GM18858 (cell line): ENCODE data around the gene FAM110C.
"Not testable (repeated sequence)": the region's sequence is repeated elsewhere in the genome, so short reads cannot be mapped to it uniquely, and the experiment has no call there.

Source experiments
- ATAC-seq: cut with Tn5 transposase; IDR thresholded peaks from one replicate; pipeline ENCODE4 v1.9.1; 2021; ENCODE audit not compliant: unreplicated experiment

FAM110C gene

GRCh38 chr2:44748-45341 is 1.5 kb downstream of the FAM110C start:
- no peak for ATAC-seq

- ATAC-seq: no peak
Measured at GRCh38 chr2:42788-43187, 3.5 kb downstream of the FAM110C start.

GRCh38 chr2:40465-40864 is 5.8 kb downstream of the FAM110C start:
- ATAC-seq: no peak

GRCh38 chr2:38155-38554 is 8.2 kb downstream of the FAM110C start:
- no peak for ATAC-seq

- ATAC-seq: no peak
Measured at GRCh38 chr2:36318-36717, 10.0 kb downstream of the FAM110C start.

GRCh38 chr2:35852-36251 is 10.5 kb downstream of the FAM110C start:
- no peak for ATAC-seq

- ATAC-seq: no peak
Measured at GRCh38 chr2:33620-34019, 12.7 kb downstream of the FAM110C start.

GRCh38 chr2:32068-32467 is 14.2 kb downstream of the FAM110C start:
- no peak for ATAC-seq

- ATAC-seq: no peak
Measured at GRCh38 chr2:29253-29652, 17.1 kb downstream of the FAM110C start.

- no peak for ATAC-seq
Measured at GRCh38 chr2:28406-28975, 17.8 kb downstream of the FAM110C start.

GRCh38 chr2:26891-27290 is 19.4 kb downstream of the FAM110C start:
- no peak for ATAC-seq

GRCh38 chr2:25543-25942 is 20.8 kb downstream of the FAM110C start:
- no peak for ATAC-seq

GRCh38 chr2:24591-24990 is 21.7 kb downstream of the FAM110C start:
- ATAC-seq: not testable (repeated sequence)

GRCh38 chr2:24107-24506 is 22.2 kb downstream of the FAM110C start:
- no peak for ATAC-seq

- ATAC-seq: no peak
Measured at GRCh38 chr2:23283-23682, 23.0 kb downstream of the FAM110C start.

- ATAC-seq: not testable (repeated sequence)
Measured at GRCh38 chr2:22244-22643, 24.1 kb downstream of the FAM110C start.

GRCh38 chr2:20259-20658 is 26.0 kb downstream of the FAM110C start:
- not testable (repeated sequence) for ATAC-seq

- ATAC-seq: no peak
Measured at GRCh38 chr2:19505-19904, 26.8 kb downstream of the FAM110C start.

- ATAC-seq: no peak
Measured at GRCh38 chr2:18402-19271, 27.7 kb downstream of the FAM110C start.

- not testable (repeated sequence) for ATAC-seq
Measured at GRCh38 chr2:15916-16315, 30.4 kb downstream of the FAM110C start.

GRCh38 chr2:11248-11941 is 34.9 kb downstream of the FAM110C start:
- ATAC-seq: no peak
